NT2/D1 (cell line): ENCODE data around the gene AVL9.

Experiments used
- SUZ12 ChIP-seq: IDR thresholded peaks from 2 replicates; pipeline ENCODE4 v1.6.1; 2011; ENCODE audit not compliant: insufficient read length, insufficient read depth; ENCODE audit errors: extremely low read depth
- YY1 ChIP-seq: IDR thresholded peaks from 2 replicates; pipeline ENCODE4 v1.6.1; 2011; ENCODE audit not compliant: insufficient read length, insufficient read depth

GRCh38 chr7:32519763-32520162 is 24.5 kb downstream of the AVL9 start:
- no peak for TF ChIP-seq SUZ12
- TF ChIP-seq YY1 = no peak
